HEK293 (cell line): Measurements from ENCODE around the gene NHLH1.

Experiments
- CTCF ChIA-PET: fragments of 350-600 bp; formaldehyde crosslinking; extraction: SDS; loops from one replicate; lab custom pipeline; 2021; ENCODE audit warnings: antibody characterized with exemption; lab: Yijun Ruan, JAX
- POLR2A ChIA-PET: fragments of 300-600 bp; formaldehyde crosslinking; extraction: SDS; loops from one replicate; lab custom pipeline; 2020; ENCODE audit warnings: antibody characterized with exemption, inconsistent platforms; lab: Yijun Ruan, JAX
- H3K27ac ChIP-seq: fragments of 200-500 bp; sonication (Bioruptor generic); 2 replicates; pipeline ENCODE4 v1.5.1; 2014; ENCODE audit warnings: low read depth, low read length, control low read depth, inconsistent platforms; ENCODE audit errors: extremely low read depth
- H3K36me3 ChIP-seq, 2 experiments: fragments of 200-500 bp in 1 of 2; sonication (Bioruptor generic) in 1 of 2; 1 replicate in 1 of 2; 2 replicates in 1 of 2; pipeline ENCODE4 v1.5.1; 2014 to 2017; ENCODE audit warnings: inconsistent platforms in 2 of 2, low read length in 2 of 2; ENCODE audit not compliant: control insufficient read depth in 2 of 2, insufficient read depth in 1 of 2
- H3K4me1 ChIP-seq: fragments of 200-500 bp; sonication (Bioruptor generic); 2 replicates; pipeline ENCODE4 v1.5.1; 2014; ENCODE audit warnings: mild to moderate bottlenecking, low read length, inconsistent platforms; ENCODE audit not compliant: control insufficient read depth, insufficient read depth
- H3K4me3 ChIP-seq: 2 replicates; pipeline ENCODE4 v1.5.1; 2011; ENCODE audit warnings: low read depth, mild to moderate bottlenecking, control low read depth, low read length, moderate library complexity
- H3K9me3 ChIP-seq: fragments of 200-500 bp; sonication (Bioruptor generic); 2 replicates; pipeline ENCODE4 v1.5.1; 2014; ENCODE audit warnings: low read depth, low read length, inconsistent platforms; ENCODE audit not compliant: control insufficient read depth, insufficient read depth
- FEZF1 ChIP-seq: fragments of 450-650 bp; formaldehyde crosslinking; IDR thresholded peaks from 2 replicates; pipeline ENCODE4 v1.5.1; 2016; ENCODE audit warnings: missing biosample characterization, missing genetic modification characterization
- GFI1B ChIP-seq: fragments of 450-650 bp; formaldehyde crosslinking; IDR thresholded peaks from 2 replicates; pipeline ENCODE4 v1.5.1; 2016; ENCODE audit warnings: missing biosample characterization, missing genetic modification characterization
- HOXD13 ChIP-seq: sonication (generic); formaldehyde crosslinking; IDR thresholded peaks from 2 replicates; pipeline ENCODE4 v1.8.0; 2022; ENCODE audit warnings: missing genetic modification reagents, borderline replicate concordance
- KLF16 ChIP-seq: fragments of 450-650 bp; formaldehyde crosslinking; IDR thresholded peaks from 2 replicates; pipeline ENCODE4 v1.5.1; 2017; ENCODE audit warnings: missing biosample characterization, missing genetic modification characterization
- KLF17 ChIP-seq: fragments of 450-650 bp; formaldehyde crosslinking; IDR thresholded peaks from 2 replicates; pipeline ENCODE4 v1.5.1; 2016; ENCODE audit warnings: missing biosample characterization, missing genetic modification characterization
- OVOL3 ChIP-seq: fragments of 450-650 bp; formaldehyde crosslinking; IDR thresholded peaks from 2 replicates; pipeline ENCODE4 v1.5.1; 2016; ENCODE audit warnings: missing biosample characterization, missing genetic modification characterization
- PATZ1 ChIP-seq: fragments of 450-650 bp; formaldehyde crosslinking; IDR thresholded peaks from 2 replicates; pipeline ENCODE4 v1.5.1; 2016; ENCODE audit warnings: missing biosample characterization, missing genetic modification characterization
- PRDM1 ChIP-seq: fragments of 450-650 bp; formaldehyde crosslinking; IDR thresholded peaks from 2 replicates; pipeline ENCODE4; 2016; ENCODE audit warnings: missing biosample characterization, missing genetic modification characterization
- ZBTB17 ChIP-seq: fragments of 450-650 bp; formaldehyde crosslinking; IDR thresholded peaks from 2 replicates; pipeline ENCODE4 v1.5.1; 2016; ENCODE audit warnings: missing biosample characterization, missing genetic modification characterization
- ZFP3 ChIP-seq: fragments of 450-650 bp; formaldehyde crosslinking; IDR thresholded peaks from 2 replicates; pipeline ENCODE4 v1.5.1; 2016; ENCODE audit warnings: low read depth, missing biosample characterization, missing genetic modification characterization
- ZNF184 ChIP-seq: fragments of 450-650 bp; IDR thresholded peaks from 2 replicates; pipeline ENCODE4 v1.5.1; 2018; ENCODE audit warnings: missing biosample characterization, mild to moderate bottlenecking, missing genetic modification characterization
- ZNF223 ChIP-seq: fragments of 450-650 bp; formaldehyde crosslinking; IDR thresholded peaks from 2 replicates; pipeline ENCODE4 v1.5.1; 2016; ENCODE audit warnings: missing biosample characterization, missing genetic modification characterization
- ZNF266 ChIP-seq: fragments of 450-650 bp; formaldehyde crosslinking; IDR thresholded peaks from 2 replicates; pipeline ENCODE4 v1.5.1; 2016; ENCODE audit warnings: missing biosample characterization, missing genetic modification characterization, low read depth
- ZNF324 ChIP-seq: fragments of 450-650 bp; formaldehyde crosslinking; IDR thresholded peaks from 2 replicates; pipeline ENCODE4 v1.5.1; 2016; ENCODE audit warnings: missing biosample characterization, missing genetic modification characterization
- ZNF398 ChIP-seq: fragments of 450-650 bp; formaldehyde crosslinking; IDR thresholded peaks from 2 replicates; pipeline ENCODE4 v1.5.1; 2017; ENCODE audit warnings: missing biosample characterization, missing genetic modification characterization
- ZNF510 ChIP-seq: fragments of 450-650 bp; formaldehyde crosslinking; IDR thresholded peaks from 2 replicates; pipeline ENCODE4 v1.5.1; 2018; ENCODE audit warnings: mild to moderate bottlenecking, missing genetic modification characterization, missing biosample characterization; ENCODE audit not compliant: insufficient replicate concordance
- ZNF518A ChIP-seq: fragments of 450-650 bp; formaldehyde crosslinking; conservative IDR thresholded peaks from 2 replicates; pipeline ENCODE4 v1.5.1; 2016; ENCODE audit warnings: low read depth, missing biosample characterization, missing genetic modification characterization
- ZNF544 ChIP-seq: fragments of 450-650 bp; formaldehyde crosslinking; IDR thresholded peaks from 2 replicates; pipeline ENCODE4 v1.5.0; 2017; ENCODE audit warnings: missing biosample characterization, missing genetic modification characterization
- ZNF560 ChIP-seq: fragments of 450-650 bp; formaldehyde crosslinking; IDR thresholded peaks from 2 replicates; pipeline ENCODE4 v1.5.1; 2017; ENCODE audit warnings: missing biosample characterization, missing genetic modification characterization, borderline replicate concordance
- ZNF585B ChIP-seq: fragments of 450-650 bp; formaldehyde crosslinking; IDR thresholded peaks from 2 replicates; pipeline ENCODE4 v1.5.1; 2016; ENCODE audit warnings: missing biosample characterization, missing genetic modification characterization
- ZSCAN16 ChIP-seq: fragments of 450-650 bp; formaldehyde crosslinking; IDR thresholded peaks from 2 replicates; pipeline ENCODE4 v1.5.1; 2016; ENCODE audit warnings: missing biosample characterization, missing genetic modification characterization
- ZSCAN18 ChIP-seq: fragments of 450-650 bp; formaldehyde crosslinking; IDR thresholded peaks from 2 replicates; pipeline ENCODE4 v1.5.1; 2016; ENCODE audit warnings: missing biosample characterization, missing genetic modification characterization
- ZXDB ChIP-seq: fragments of 450-650 bp; formaldehyde crosslinking; IDR thresholded peaks from 2 replicates; pipeline ENCODE4 v1.5.1; 2016; ENCODE audit warnings: missing biosample characterization, missing genetic modification characterization

Gene NHLH1

DNA sequence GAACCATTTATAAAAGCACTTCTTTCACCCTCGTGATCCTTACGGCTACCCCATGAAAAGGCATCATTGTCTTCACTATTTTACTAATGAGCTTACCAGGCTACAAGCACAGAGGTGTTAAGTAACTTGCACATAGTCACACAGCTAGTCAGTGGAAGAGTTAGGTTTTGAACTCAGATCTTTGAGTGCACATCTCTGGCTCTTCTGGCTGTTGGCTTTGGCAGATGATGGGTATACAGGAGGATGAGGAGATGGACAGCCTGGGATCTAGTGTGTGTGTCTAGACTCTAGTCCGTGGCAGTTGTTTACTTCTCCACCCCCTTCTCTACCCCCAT, 45.1 kb downstream of the NHLH1 start (continued):
- TF ChIP-seq ZNF518A (tag by site-specific recombination) (no peak), ZXDB (tag by site-specific recombination) (no peak), PATZ1 (no peak), PRDM1 (no peak), ZNF585B (no peak), ZNF266 (no peak), ZFP3 (tag by site-specific recombination) (no peak), OVOL3 (tag by site-specific recombination) (no peak)

- no peaks in the 10 kb centered on the region for H3K9me3 ChIP-seq
- peaks cover 0 to 21% of the 10 kb centered on the region in 2 experiments; a peak in 1 of 3 replicates for H3K36me3 ChIP-seq
- ChIA-PET POLR2A (no interaction called here), CTCF (interaction anchor here (0.7 to 5.0 kb wide), 5 partner anchors 15 to 258 kb away, joined by 3 to 49 read pairs (median 5); no protein-coding TSS in a partner anchor)
- H3K4me3 ChIP-seq: no peak overlapping the region
- no peaks in the 10 kb centered on the region for H3K4me1 ChIP-seq
- no peak for TF ChIP-seq ZNF510
- no peak for TF ChIP-seq ZBTB17 (tag by site-specific recombination)
- no peak for TF ChIP-seq ZNF184 (tag by site-specific recombination)
- no peak for TF ChIP-seq ZNF560
- TF ChIP-seq KLF16 (tag by site-specific recombination): no peak
- TF ChIP-seq HOXD13 (CRISPR knock-in tag): no peak
- no peak for TF ChIP-seq ZSCAN16 (tag by site-specific recombination)
- TF ChIP-seq ZXDB (tag by site-specific recombination): no peak
- TF ChIP-seq ZNF544: no peak
- no peak for TF ChIP-seq ZSCAN18 (tag by site-specific recombination)
- TF ChIP-seq, all 188 proteins: peak for 0
- H3K27ac ChIP-seq: no peak overlapping the region
Measured at GRCh38 chr1:160413716-160414115, 46.8 kb downstream of the NHLH1 start.

DNA sequence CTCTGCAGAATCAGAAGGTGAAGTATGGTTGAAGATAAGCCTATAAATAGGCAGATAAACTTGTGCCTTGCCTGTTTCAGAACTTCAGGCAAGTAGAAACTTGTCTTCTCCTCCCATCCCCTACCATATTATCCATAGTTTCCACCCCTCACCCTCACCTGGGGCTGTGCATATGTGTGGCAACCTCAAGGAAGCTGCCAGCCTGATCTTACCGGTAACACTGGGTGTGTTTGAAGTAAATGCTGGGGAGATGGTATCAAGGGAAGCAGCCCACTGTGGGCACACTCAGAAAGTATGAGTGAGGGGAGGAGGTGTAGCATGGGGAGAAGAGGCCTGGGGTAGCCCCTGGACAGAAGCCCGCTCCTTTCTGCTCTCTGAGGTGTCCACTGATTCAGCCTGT, 48.0 kb downstream of the NHLH1 start:
- H3K27ac ChIP-seq: no peak overlapping the region
- H3K4me3 ChIP-seq: no peak overlapping the region
- peaks cover 0 to 32% of the 10 kb centered on the region in 2 experiments; a peak in 1 of 3 replicates for H3K36me3 ChIP-seq
- POLR2A ChIA-PET: no interaction called here
- no peaks in the 10 kb centered on the region for H3K9me3 ChIP-seq
- CTCF ChIA-PET: interaction anchor here (1.4 to 5.0 kb wide), 3 partner anchors 14 to 62 kb away, joined by 3 to 49 read pairs (median 5); no protein-coding TSS in a partner anchor
- no peaks in the 10 kb centered on the region for H3K4me1 ChIP-seq
- TF ChIP-seq ZNF223 (no peak), ZNF324 (tag by site-specific recombination) (no peak), FEZF1 (no peak), ZNF398 (tag by site-specific recombination) (no peak), KLF17 (tag by site-specific recombination) (no peak), GFI1B (tag by site-specific recombination) (no peak)
